Adrenal gland (tissue), 5 donors: Measurements from ENCODE around the gene HOXD4.
A peak's percentile ranks its signal among the peaks of the same experiment; 100 is the strongest.

Source experiments
- CTCF ChIP-seq, 6 experiments: fragments of 450-650 bp in 4 of 6; fragments of 200-600 bp in 2 of 6; sonication (generic) in 1 of 6; IDR thresholded peaks; 1 replicate in 5 of 6; 2 replicates in 1 of 6; pipeline versions ENCODE4 v1.5.1 to v1.8.0; 2016 to 2021; ENCODE audit warnings: antibody characterized with exemption in 6 of 6, mild to moderate bottlenecking in 2 of 6, moderate library complexity in 1 of 6
- POLR2A ChIP-seq, 2 donors: fragments of 450-650 bp; IDR thresholded peaks; one replicate each; pipeline ENCODE4 v1.6.1; 2017; ENCODE audit warnings: antibody characterized with exemption in 2 of 2, mild to moderate bottlenecking in 2 of 2, moderate library complexity in 1 of 2
- donor health status: DM: no; HTN: no; CAD: no.

- TF ChIP-seq CTCF (IDR thresholded peaks at IDR 0.05) (peak in 3 of 6 experiments; percentile 4 to 24 (median 6)), POLR2A (IDR thresholded peaks at IDR 0.05) (no peak)
These were observed 35.2 kb upstream of the HOXD4 start, which contains the start of gene HOXD10 for GRCh38 chr2:176115883-176116813.
